ENCODE measurements around the gene TIAM1. TPM values are rescaled to one million over a fixed set of nuclear protein-coding genes. Genes with fewer than 3 reads are reported as not detected.
"Not testable (repeated sequence)": the region's sequence is repeated elsewhere in the genome, so short reads cannot be mapped to it uniquely, and the experiment has no call there.

TIAM1 gene
- total and polyA plus RNA-seq, 8 donors = 1.1 to 19.8 (median 3.3) TPM

DNA sequence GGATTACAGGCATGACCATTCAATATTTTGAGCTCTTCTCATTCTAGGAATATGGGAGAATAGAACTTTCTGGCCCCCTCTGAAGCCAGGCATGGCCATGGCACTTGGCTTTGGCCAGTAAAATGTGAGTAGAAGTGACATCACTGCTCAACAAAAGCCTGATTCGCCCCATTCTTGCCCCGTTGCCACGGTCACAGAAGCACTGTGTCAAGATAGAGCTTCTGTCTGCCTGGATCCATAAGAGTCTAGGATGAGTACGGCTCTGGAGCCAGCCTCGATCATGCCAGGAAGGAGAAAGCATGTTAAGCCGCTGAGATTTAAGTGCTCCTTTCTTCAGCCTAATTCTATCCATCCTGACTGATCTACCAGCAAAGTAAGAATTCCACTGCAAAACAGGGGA lies 113.1 kb downstream of the TIAM1 start:
- intact Hi-C loops (cut with DNase I; ENCODE audit: low total_unique reads) = no loop called here
- no peak for DNase-seq
- H3K4me3 ChIP-seq = no peak overlapping the region
- TF ChIP-seq POLR2AphosphoS5 (IDR thresholded peaks at IDR 0.05) (no peak), POLR2A (IDR thresholded peaks at IDR 0.05) (no peak), EP300 (IDR thresholded peaks at IDR 0.05) (no peak), CTCF (IDR thresholded peaks at IDR 0.05) (no peak)
- no peaks in the 10 kb centered on the region for H3K27me3 ChIP-seq
- 92 to 98% (median 92%) methylated on average over 6 of the region's 6 CpGs for WGBS, 5 donors
- H3K27ac ChIP-seq = no peak overlapping the region
- no peaks in the 10 kb centered on the region for H3K4me1 ChIP-seq
- H3K36me3 ChIP-seq = no peaks in the 10 kb centered on the region
- H3K9me3 ChIP-seq = peaks cover 0 to 4% (median 0%) of the 10 kb centered on the region in 4 donors

- 75 to 93% (median 79%) methylated on average over 6 of the region's 6 CpGs for WGBS, 5 donors
- H3K4me1 ChIP-seq; H3K9me3 ChIP-seq; DNase-seq; H3K36me3 ChIP-seq; H3K4me3 ChIP-seq; H3K27ac ChIP-seq; H3K27me3 ChIP-seq; intact Hi-C loops (cut with DNase I; ENCODE audit: low total_unique reads): not testable (repeated sequence)
Observed at GRCh38 chr21:31228723-31229122, 115.3 kb downstream of the TIAM1 start.

DNA sequence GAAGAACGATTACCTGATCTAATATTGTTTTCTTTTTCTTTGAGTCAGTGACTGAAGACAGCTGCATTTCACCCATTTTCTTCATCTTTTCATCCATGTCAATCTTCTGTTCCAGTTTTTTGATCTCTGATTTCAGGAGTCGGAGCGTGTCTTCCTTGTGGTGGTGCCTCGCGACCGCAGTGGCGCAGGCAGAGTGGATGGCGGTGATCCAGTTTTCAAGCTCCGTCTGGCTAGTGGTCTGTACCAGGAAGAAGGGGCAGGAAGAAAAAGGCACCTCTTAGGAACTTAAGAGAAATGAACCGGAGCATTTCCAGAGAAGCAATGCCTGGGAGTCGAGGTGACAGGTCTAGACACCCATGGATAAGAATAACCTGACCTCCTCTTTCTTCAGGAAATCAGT lies 118.3 kb downstream of the TIAM1 start:
- Histone ChIP-seq H3K27ac (no peak overlapping the region), H3K4me1 (no peaks in the 10 kb centered on the region), H3K36me3 (no peaks in the 10 kb centered on the region), H3K27me3 (no peaks in the 10 kb centered on the region), H3K9me3 (no peaks in the 10 kb centered on the region), H3K4me3 (no peak overlapping the region)
- TF ChIP-seq CTCF (IDR thresholded peaks at IDR 0.05) (no peak), POLR2AphosphoS5 (IDR thresholded peaks at IDR 0.05) (no peak), POLR2A (IDR thresholded peaks at IDR 0.05) (no peak)
- WGBS, 5 donors = 89 to 97% (median 94%) methylated on average over 11 of the region's 11 CpGs
- intact Hi-C loops (cut with DNase I; ENCODE audit: low total_unique reads) = no loop called here
- DNase-seq = no peak

GRCh38 chr21:31222142-31222541 lies 121.9 kb downstream of the TIAM1 start:
- no peak for DNase-seq
- H3K27ac ChIP-seq = no peak overlapping the region
- no peaks in the 10 kb centered on the region for H3K27me3 ChIP-seq
- H3K9me3 ChIP-seq = no peaks in the 10 kb centered on the region
- WGBS, 5 donors = 59 to 64% (median 62%) methylated on average over 6 of the region's 6 CpGs
- TF ChIP-seq EP300 (IDR thresholded peaks at IDR 0.05) (no peak), CTCF (IDR thresholded peaks at IDR 0.05) (no peak), POLR2A (IDR thresholded peaks at IDR 0.05) (no peak), POLR2AphosphoS5 (IDR thresholded peaks at IDR 0.05) (no peak)
- H3K4me1 ChIP-seq = peaks cover 0 to 13% (median 0%) of the 10 kb centered on the region in 4 donors
- H3K36me3 ChIP-seq = no peaks in the 10 kb centered on the region
- no peak overlapping the region for H3K4me3 ChIP-seq
- intact Hi-C loops (cut with DNase I; ENCODE audit: low total_unique reads) = no loop called here

DNA sequence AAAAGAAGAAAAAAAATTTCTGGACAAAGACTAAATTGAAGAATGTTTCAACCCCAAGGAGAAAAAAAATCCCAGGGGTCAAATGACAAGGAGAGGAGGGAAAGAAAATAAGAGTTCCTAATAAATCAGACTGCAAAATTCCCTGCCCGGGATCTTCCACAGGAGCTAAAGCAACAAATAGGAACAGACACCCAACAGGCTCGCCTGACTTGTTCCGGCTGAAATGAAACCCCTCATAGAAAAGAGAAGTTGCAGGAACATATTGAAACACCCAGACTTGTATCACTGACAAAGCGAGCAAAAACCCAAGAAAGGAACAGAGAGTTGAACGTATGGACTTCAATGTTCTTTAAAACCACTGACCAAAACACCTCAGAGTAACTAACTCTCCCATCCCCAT lies 123.0 kb downstream of the TIAM1 start:
- TF ChIP-seq EP300 (IDR thresholded peaks at IDR 0.05) = no peak
- no peak for TF ChIP-seq POLR2AphosphoS5 (IDR thresholded peaks at IDR 0.05)
- TF ChIP-seq POLR2A (IDR thresholded peaks at IDR 0.05) = no peak
- TF ChIP-seq CTCF (IDR thresholded peaks at IDR 0.05) = no peak
- Histone ChIP-seq H3K27me3 (no peaks in the 10 kb centered on the region), H3K9me3 (no peaks in the 10 kb centered on the region), H3K36me3 (no peaks in the 10 kb centered on the region), H3K4me1 (peaks cover 0 to 13% (median 0%) of the 10 kb centered on the region in 4 donors), H3K4me3 (no peak overlapping the region), H3K27ac (no peak overlapping the region)
- no peak for DNase-seq
- intact Hi-C loops (cut with DNase I; ENCODE audit: low total_unique reads) = no loop called here
- whole genome bisulfite sequencing, 5 donors = 74 to 91% (median 83%) methylated on average over 5 of the region's 5 CpGs

All from stomach (tissue), 9 donors.